ENCODE data around the gene FUZ. TPM values are rescaled to one million over a fixed set of nuclear protein-coding genes. Genes with fewer than 3 reads are reported as not detected.
A peak's percentile ranks its signal among the peaks of the same experiment; 100 is the strongest.

FUZ gene
- total and polyA plus RNA-seq, 2 experiments from 2014 or later, result 11.7 to 21.1 TPM

DNA sequence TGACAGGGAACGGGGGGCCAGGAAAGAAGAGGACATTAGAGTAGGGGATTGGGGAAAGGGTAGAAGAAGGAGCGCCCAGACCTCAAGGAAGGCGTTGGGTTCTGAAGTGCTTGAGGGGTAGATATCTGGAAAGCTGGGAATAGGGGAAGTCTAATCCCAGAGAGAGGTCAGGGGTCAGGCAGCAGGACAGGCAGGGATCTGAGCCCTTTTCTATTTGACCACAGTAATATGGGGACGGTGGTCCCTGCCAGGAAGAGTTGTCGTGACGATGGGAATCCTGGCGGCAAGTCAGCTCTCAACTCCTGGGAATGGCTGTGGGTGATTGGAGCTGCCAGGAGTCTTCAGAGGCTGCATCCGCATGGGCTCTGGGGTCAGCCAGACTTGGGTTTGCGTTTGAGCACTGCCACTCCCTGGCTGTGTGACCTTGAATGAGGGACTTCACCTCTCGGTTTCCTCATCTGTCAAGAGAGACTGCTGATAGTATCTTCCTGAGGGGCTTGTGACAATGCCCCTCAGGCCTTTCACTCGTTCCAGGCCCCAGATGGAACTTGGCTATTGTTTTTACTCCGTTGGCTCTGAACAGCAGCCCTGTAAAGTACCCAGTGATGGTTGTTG lies 45.0 kb downstream of the FUZ start:
- no peaks in the 10 kb centered on the region for H3K9me3 ChIP-seq (ENCODE audit: low read depth)
- DNase-seq, result peak; percentile 45
- no peak for TF ChIP-seq EZH2 (IDR thresholded peaks at IDR 0.05; ENCODE audit: insufficient read depth, poor library complexity, severe bottlenecking)
- TF ChIP-seq EZH2phosphoT487 (IDR thresholded peaks at IDR 0.05; ENCODE audit: insufficient read depth, low read depth), result no peak
- peaks cover 7% of the 10 kb centered on the region for H3F3A ChIP-seq (ENCODE audit: insufficient read depth)
- H3K4me1 ChIP-seq (ENCODE audit: insufficient read depth), result peaks cover 19% of the 10 kb centered on the region
- 17 to 22% methylated on average over 11 to 12 of the region's 12 CpGs for WGBS, 2 experiments (ENCODE audit: low coverage in 1 of 2, low lambda C conversion rate in 2 of 2, missing lambda C conversion rate in 2 of 2)
- H3K27ac ChIP-seq, result peak overlapping the region; percentile 47; the same call in 1 of the 2 replicates
- H3K79me2 ChIP-seq (ENCODE audit: insufficient read depth), result peaks cover 62% of the 10 kb centered on the region
- in situ Hi-C loops (cut with MboI), result no loop called here
- H3K4me2 ChIP-seq (ENCODE audit: unreplicated experiment), result peak overlapping the region; percentile 92
- H3K4me3 ChIP-seq, result peak overlapping the region; percentile 98
- no peak overlapping the region for H2AFZ ChIP-seq
- H3K27me3 ChIP-seq (replicated peaks; ENCODE audit: insufficient read depth), result no peaks in the 10 kb centered on the region
- H3K36me3 ChIP-seq (ENCODE audit: low read depth), result no peaks in the 10 kb centered on the region
- H3K9ac ChIP-seq, result peak overlapping the region; percentile 92
- no peaks in the 10 kb centered on the region for H4K20me1 ChIP-seq (ENCODE audit: insufficient read depth)
- H3K9me2 ChIP-seq (ENCODE audit: insufficient read depth), result no peaks in the 10 kb centered on the region

DNA sequence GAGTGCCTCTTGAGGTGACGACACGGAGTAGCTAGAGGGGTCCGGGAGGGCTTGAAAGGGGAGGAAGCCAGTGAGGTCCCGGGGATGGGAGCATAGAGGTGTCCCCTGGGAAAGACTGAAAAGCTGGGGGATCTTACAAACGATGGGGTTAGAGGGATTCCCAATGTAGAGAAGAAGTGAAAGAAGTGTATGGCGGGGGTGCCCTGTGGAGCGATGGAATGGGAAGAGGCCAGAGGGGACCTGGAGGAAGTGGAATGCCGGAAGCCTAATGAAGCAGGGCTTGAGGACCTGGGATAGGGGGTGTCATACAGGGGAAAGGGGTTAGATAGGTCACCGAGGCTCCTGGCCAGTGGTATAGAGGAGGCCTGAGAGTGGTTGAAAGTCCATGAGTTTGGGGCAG lies 45.7 kb downstream of the FUZ start:
- peak overlapping the region; percentile 47 for H3K27ac ChIP-seq
- peak overlapping the region; percentile 92 for H3K9ac ChIP-seq
- H4K20me1 ChIP-seq (ENCODE audit: insufficient read depth), result no peaks in the 10 kb centered on the region
- peaks cover 55% of the 10 kb centered on the region for H3K79me2 ChIP-seq (ENCODE audit: insufficient read depth)
- TF ChIP-seq EZH2phosphoT487 (IDR thresholded peaks at IDR 0.05; ENCODE audit: insufficient read depth, low read depth) (no peak), EZH2 (IDR thresholded peaks at IDR 0.05; ENCODE audit: insufficient read depth, poor library complexity, severe bottlenecking) (no peak)
- peaks cover 19% of the 10 kb centered on the region for H3K4me1 ChIP-seq (ENCODE audit: insufficient read depth)
- peak overlapping the region; percentile 72 for H2AFZ ChIP-seq
- WGBS, 2 experiments (ENCODE audit: low coverage in 1 of 2, low lambda C conversion rate in 2 of 2, missing lambda C conversion rate in 2 of 2), result 1 to 2% methylated on average over 6 to 9 of the region's 9 CpGs
- H3K9me2 ChIP-seq (ENCODE audit: insufficient read depth), result no peaks in the 10 kb centered on the region
- in situ Hi-C loops (cut with MboI), result no loop called here
- no peaks in the 10 kb centered on the region for H3K36me3 ChIP-seq (ENCODE audit: low read depth)
- peak; percentile 48 for DNase-seq
- H3F3A ChIP-seq (ENCODE audit: insufficient read depth), result peaks cover 7% of the 10 kb centered on the region
- H3K27me3 ChIP-seq (replicated peaks; ENCODE audit: insufficient read depth), result no peaks in the 10 kb centered on the region
- H3K4me2 ChIP-seq (ENCODE audit: unreplicated experiment), result peak overlapping the region; percentile 92
- no peaks in the 10 kb centered on the region for H3K9me3 ChIP-seq (ENCODE audit: low read depth)
- peak overlapping the region; percentile 98 for H3K4me3 ChIP-seq

DNA sequence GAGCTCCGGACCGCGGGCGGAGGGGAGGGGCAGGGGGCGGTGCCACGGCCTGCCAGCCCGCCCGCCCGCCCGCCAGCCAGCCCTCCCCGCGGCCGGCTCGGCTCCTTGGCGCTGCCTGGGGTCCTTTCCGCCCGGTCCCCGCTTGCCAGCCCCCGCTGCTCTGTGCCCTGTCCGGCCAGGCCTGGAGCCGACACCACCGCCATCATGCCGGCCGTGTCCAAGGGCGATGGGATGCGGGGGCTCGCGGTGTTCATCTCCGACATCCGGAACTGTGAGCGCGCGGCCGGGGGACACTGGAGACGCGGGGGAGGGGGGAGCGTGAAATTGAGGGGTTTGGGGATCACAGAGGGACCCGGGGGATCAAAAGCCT lies 46.2 kb downstream of the FUZ start, which contains the start of gene AP2A1:
Gene AP2A1 (plus strand): TSS at position 72 of the 370 bp plus-strand sequence. CDS start 133 bp downstream, at position 205.
- Histone ChIP-seq H3K9ac (peak within 1 kb of the TSS; percentile 92), H3K27me3 (replicated peaks; ENCODE audit: insufficient read depth) (no peaks in the 10 kb centered on the region), H3K4me1 (ENCODE audit: insufficient read depth) (peaks cover 20% of the 10 kb centered on the region), H3K27ac (peak within 1 kb of the TSS; percentile 96), H3K9me2 (ENCODE audit: insufficient read depth) (no peaks in the 10 kb centered on the region), H2AFZ (peak within 1 kb of the TSS; percentile 86), H3K9me3 (ENCODE audit: low read depth) (no peaks in the 10 kb centered on the region), H3K79me2 (ENCODE audit: insufficient read depth) (peaks cover 51% of the 10 kb centered on the region), H3K36me3 (ENCODE audit: low read depth) (no peaks in the 10 kb centered on the region), H3F3A (ENCODE audit: insufficient read depth) (peaks cover 7% of the 10 kb centered on the region), H4K20me1 (ENCODE audit: insufficient read depth) (no peaks in the 10 kb centered on the region), H3K4me2 (ENCODE audit: unreplicated experiment) (peak within 1 kb of the TSS; percentile 94), H3K4me3 (peak within 1 kb of the TSS; percentile 98)
- DNase-seq, result no peak
- WGBS, 2 experiments (ENCODE audit: low coverage in 1 of 2, low lambda C conversion rate in 2 of 2, missing lambda C conversion rate in 2 of 2), result 0 to 1% methylated on average over 16 to 34 of the region's 38 CpGs
- no peak for TF ChIP-seq EZH2phosphoT487 (IDR thresholded peaks at IDR 0.05; ENCODE audit: insufficient read depth, low read depth)
- TF ChIP-seq EZH2 (IDR thresholded peaks at IDR 0.05; ENCODE audit: insufficient read depth, poor library complexity, severe bottlenecking), result no peak
- in situ Hi-C loops (cut with MboI), result no loop called here

DNA sequence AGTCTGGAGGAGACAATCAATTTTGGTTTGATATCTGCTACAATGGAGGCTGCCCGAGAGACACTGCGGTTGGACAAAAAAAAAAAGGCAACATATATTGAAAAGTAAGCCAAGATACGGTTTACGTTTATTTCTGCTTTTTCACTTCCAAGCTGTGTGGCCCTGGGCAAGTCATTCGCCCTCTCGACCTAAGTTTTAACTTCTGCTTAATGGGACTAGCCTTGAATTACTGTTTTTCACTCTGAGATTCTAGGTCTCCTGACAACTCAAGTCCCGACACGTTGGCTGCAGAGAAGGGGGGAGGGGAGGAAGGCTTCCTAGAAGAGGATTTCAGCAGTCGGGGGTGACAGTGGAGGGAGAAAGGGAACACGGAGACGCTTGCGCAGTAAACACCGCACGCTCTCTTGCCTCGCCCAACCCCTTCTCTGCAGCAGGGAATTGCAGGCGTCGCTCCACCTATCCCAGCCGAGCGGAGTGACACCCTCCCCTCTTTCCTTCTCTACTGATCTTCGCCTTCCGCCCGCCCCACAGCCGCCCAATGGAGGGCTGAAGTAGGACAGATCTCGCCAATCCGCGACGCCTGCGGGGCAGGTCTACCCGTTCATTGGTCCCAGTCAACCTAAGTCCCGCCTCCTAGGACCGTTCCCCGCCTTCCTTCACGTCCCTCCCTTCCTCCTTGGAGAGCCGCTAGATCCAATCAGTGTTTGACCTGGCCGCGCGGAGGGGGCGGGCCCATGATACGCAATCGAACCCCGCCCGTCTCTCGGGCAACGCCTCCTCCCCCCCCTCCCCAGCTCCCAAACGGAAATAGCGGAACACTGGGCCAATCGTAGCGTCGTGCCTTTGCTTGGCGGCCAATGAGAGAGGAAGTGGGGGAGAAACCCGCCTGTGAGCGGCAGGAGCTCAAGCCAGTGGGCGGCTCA lies 46.8 kb downstream of the FUZ start:
- 1% methylated on average over 37 to 51 of the region's 53 CpGs for WGBS, 2 experiments (ENCODE audit: low coverage in 1 of 2, low lambda C conversion rate in 2 of 2, missing lambda C conversion rate in 2 of 2)
- no peaks in the 10 kb centered on the region for H3K27me3 ChIP-seq (replicated peaks; ENCODE audit: insufficient read depth)
- peak overlapping the region; percentile 94 for H3K4me2 ChIP-seq (ENCODE audit: unreplicated experiment)
- in situ Hi-C loops (cut with MboI), result no loop called here
- H3K4me3 ChIP-seq, result peak overlapping the region; percentile 66
- TF ChIP-seq EZH2 (IDR thresholded peaks at IDR 0.05; ENCODE audit: insufficient read depth, poor library complexity, severe bottlenecking) (no peak), EZH2phosphoT487 (IDR thresholded peaks at IDR 0.05; ENCODE audit: insufficient read depth, low read depth) (no peak)
- H3K36me3 ChIP-seq (ENCODE audit: low read depth), result no peaks in the 10 kb centered on the region
- peak overlapping the region; percentile 96 for H3K27ac ChIP-seq
- no peaks in the 10 kb centered on the region for H3K9me2 ChIP-seq (ENCODE audit: insufficient read depth)
- H3K9ac ChIP-seq, result peak overlapping the region; percentile 86
- no peaks in the 10 kb centered on the region for H3K9me3 ChIP-seq (ENCODE audit: low read depth)
- peak overlapping the region; percentile 86 for H2AFZ ChIP-seq
- peaks cover 27% of the 10 kb centered on the region for H3K4me1 ChIP-seq (ENCODE audit: insufficient read depth)
- H3K79me2 ChIP-seq (ENCODE audit: insufficient read depth), result peaks cover 44% of the 10 kb centered on the region
- H4K20me1 ChIP-seq (ENCODE audit: insufficient read depth), result no peaks in the 10 kb centered on the region
- peak; percentile 100 for DNase-seq
- peaks cover 11% of the 10 kb centered on the region for H3F3A ChIP-seq (ENCODE audit: insufficient read depth)

Measured in GM23248 (cell line).